IPS-11a (cell line): ENCODE results near the gene NFIA.

Source experiments
- H3K4me3 ChIP-seq: one replicate; pipeline ENCODE4 v1.5.1; 2013; ENCODE audit warnings: low read depth, low read length, control low read depth

NFIA gene

DNA sequence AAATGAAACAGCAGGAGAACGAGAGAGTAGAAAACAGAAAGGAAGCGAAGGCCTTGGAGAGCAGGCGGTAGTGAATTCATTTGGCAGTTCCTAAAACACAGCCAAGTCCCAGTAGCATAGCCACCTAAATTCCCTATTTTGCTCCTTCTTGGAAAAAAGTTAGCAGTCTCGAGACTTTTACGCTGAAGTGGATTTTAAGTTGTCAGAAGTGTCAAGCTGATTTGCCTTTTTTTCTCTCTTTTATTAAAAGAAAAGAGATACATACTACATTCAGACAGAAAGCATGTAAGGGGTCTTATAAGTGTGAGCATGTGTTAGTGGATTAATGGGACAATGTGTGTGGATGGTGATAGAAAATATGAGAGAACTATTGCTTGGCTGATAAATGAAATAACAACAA, 19.2 kb downstream of the NFIA start:
- H3K4me3 ChIP-seq, result no peak overlapping the region

DNA sequence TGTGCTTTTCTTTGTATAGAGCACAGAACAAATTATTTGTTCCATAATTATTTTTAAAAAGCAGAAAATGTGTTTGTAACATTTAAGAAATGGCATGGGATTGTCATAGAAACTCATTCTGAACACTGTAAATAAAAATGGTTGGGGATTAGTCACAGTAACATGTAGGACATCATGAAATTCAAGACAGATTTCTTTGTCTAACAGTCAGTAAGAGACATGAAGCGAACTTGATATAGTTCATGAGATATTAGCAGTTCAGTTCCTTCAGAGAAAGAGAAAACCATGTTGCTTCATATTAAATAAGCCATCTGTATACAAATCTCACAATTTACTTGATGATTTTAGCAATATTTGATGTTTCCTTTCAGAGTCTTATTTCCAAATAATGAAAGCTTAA, 19.7 kb downstream of the NFIA start:
- no peak overlapping the region for H3K4me3 ChIP-seq

DNA sequence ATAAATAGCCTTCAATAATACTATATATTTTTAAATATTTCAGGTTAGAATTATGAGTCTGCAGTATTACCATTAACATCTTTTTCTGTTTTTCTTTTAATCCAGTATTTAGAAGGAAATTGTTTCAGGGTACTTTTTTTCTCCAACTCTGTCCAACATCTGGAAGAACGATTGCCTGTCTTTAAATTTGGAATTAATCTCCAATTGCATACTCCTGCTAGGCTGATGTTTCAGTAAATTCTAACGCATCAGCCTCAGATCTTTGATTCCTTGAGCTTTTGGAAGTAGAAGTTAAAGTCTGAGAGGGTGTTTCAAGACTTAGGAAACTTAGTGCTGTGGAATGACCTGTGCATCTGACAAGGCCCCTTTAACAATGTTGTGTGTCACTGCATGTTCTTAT, 20.3 kb downstream of the NFIA start:
- H3K4me3 ChIP-seq, result no peak overlapping the region

DNA sequence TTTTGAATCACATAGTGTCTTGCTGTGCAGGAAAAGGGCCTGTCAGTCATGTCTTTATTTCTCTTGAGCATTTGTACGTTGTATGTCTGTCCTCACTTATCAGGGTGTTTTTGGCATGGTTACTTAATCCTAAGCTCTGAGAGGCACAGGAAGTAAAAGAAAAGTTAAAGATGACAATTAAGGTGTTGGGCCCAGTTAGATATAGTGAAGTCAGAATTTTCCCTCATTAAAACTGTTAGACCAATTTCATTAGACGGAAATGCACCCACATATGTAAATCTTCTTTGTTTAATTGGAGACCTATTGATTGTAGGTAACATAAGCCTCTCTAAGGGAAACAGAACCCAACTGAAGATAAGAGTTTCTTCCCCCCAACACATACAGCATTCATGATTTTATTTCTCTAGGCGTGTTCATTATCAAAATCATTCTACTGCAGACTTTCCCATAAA, 21.9 kb downstream of the NFIA start:
- H3K4me3 ChIP-seq, result no peak overlapping the region

DNA sequence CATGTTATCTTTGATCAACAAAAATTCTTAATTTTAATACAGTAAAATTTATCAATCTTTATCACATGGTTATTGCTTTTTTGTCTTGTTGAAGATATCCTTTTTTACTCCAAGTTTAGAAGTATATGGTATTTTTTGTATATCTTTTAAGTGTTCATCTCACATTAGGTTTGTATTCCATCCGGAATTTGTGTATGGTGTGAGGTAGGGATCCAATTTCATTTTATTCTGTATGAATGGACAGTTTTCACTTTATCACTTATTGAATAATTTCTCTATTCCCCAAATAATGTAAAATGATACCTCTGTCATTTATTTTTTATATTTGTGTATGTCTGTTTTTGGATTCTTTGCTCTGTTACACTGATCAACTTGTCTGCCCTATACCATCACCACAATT, 25.3 kb downstream of the NFIA start:
- H3K4me3 ChIP-seq, result no peak overlapping the region

DNA sequence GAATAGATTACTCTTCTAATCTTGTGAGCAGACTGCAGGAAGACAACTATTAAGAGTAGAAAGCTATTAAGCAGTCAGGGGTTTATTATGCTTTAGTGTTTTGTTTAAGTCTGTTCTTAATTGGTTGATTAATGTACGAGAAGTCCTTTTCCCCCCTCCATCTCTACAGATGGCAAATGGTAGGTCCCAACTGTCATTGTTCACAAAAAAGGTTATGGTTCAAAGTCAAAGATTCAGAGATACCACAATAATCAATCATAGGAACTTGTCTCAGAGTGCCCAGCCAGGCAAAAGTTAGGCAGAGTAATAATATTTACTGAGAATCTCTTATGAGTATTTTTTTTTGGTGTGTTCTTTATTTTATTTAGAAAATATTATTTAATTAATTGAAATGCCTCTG, 26.8 kb downstream of the NFIA start:
- H3K4me3 ChIP-seq, result no peak overlapping the region

DNA sequence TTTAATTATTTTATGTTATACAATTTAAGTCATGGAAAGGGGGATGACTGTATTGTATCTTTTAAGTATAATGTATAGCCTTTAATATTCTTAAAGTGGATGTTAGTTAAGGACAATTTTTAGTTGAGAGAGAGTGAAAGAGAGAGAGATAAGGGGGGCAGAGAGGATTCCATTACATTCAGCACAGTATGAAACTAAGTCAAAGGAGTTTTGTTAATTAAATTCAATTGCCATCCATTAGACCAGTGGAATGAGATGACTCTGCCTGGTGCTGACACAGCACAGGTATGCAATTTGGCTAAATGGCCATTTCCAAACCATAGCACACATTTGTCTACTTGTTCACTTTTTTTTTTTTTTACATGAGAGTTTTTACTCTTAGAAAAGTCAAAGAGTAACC, 27.5 kb downstream of the NFIA start:
- H3K4me3 ChIP-seq, result no peak overlapping the region

DNA sequence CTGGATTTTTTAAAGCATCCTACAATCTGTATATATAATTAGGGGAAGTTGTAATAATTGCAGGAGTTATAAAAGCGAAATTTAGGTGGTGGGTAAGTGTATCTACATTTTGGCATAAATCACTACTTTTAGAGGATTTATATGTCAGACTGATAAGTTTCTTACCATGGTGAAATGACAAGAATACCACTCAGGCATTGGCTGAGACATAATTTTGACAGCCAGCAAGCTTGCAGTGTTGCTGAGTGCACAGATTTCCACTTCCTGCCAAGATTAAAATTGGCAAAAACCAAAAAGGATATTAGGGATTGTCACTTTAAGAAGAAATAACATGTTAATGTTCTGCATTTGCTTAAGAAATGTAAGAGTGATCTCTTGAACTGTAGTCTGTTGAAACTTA, 28.2 kb downstream of the NFIA start:
- H3K4me3 ChIP-seq, result no peak overlapping the region

DNA sequence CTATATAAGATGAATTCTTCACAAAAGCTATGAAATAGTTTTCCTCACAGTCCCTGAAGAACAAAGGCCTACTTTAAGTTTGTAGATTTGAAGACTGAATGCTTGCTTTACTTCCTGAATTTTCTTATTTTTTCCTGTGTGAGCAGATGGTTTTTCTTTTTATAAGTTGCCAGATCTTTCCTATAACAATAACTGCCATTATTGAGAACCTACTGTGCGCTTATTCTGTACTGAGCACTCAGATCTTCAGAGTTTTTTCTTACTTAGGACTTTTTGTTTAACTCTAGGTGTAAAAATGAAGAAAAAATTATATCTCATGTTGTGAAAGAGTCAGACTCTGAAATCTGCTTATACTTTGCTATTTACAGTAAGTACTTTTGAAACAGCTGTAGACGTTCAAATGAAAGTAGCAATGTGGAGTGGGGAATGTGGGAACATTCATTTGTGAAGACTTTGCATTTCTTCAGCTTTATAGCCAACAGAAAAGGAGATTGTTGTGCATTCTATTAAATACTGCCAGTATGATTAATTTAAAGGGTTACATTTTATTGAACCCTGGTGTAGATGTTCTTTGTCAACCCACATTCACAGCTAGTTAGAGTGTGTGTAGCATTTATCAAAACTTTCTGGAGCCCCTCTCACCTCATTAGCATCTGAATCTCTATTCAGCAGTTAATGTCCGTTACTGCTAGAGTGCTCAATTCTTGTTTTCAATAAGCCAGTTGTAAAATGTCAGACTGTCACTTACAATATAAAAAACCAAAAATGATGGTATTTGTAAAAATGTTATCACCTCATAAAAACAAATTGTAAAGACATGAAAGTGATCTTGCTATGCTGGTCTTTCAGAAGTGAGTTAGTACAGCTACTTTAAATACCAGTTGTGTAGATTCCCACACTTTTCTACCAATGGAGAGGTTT, 29.0 kb downstream of the NFIA start:
- H3K4me3 ChIP-seq, result no peak overlapping the region

DNA sequence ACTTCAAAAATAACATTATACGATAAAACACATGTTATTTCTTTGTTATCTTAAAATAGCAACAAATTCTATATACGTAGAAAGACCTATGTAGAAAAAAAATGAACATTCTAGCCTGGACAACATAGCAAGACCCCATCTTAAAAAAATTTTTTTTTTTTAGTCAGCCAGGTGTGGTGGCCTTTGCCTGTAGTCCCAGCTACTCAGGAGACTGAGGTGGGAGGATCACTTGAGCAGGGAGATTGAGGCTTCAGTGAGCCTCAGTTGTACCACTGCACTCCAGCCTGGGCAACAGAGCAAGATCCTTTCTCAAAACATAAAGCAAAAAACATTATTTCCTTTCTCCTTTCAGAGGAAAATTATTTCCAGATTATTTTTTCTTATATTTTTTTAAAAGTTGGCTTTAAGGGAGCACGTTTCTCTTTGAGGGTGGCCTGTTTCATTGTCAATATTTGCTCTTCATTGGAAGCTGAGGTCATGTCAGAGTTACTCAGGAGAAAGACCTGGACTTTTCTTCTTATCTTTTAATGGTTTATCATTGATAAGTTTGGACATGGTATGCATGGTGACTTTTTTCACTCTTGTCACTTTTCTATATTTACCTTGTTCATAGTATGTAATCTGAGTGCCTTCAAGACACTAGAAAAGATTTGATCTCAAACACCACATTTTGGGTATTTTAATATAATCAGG, 32.0 kb downstream of the NFIA start:
- no peak overlapping the region for H3K4me3 ChIP-seq

DNA sequence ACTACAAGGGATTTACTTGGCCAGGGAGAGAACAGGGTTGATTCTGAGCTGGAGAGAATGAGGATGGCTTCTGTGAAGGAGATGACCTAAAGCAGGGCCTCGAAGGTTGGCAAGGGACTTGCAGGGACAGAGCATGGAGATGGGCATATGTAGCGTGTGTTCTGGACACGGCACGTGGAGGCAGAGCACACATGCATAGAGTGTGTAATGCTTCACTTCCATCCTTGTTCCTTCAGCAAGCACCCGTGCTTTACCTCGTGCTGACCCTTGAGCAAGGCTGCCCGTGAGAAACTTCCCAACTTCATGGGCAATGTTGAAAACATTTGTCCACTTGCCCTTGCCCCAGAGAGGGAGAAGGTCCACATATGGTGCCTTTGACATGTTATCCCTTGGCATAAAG, 33.1 kb downstream of the NFIA start:
- no peak overlapping the region for H3K4me3 ChIP-seq

DNA sequence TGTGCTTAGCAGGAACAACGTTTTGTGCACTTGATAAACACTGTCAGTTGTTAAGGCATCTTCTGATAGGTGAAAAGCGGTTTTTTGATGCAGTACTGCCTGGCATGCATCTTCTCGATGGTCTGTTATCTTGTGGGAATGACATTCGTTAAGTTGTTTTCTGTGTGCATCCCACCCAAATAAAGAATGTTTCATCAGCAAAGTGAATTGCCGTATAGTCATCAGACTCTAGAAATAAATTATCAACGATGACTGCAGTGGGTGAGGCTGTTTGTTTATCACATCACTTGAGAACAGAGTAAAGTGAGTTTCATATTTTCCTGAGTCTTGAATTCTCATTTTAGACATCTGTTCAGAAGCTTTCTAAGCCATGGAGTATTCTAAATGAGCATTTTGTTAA, 34.1 kb downstream of the NFIA start:
- H3K4me3 ChIP-seq, result no peak overlapping the region

DNA sequence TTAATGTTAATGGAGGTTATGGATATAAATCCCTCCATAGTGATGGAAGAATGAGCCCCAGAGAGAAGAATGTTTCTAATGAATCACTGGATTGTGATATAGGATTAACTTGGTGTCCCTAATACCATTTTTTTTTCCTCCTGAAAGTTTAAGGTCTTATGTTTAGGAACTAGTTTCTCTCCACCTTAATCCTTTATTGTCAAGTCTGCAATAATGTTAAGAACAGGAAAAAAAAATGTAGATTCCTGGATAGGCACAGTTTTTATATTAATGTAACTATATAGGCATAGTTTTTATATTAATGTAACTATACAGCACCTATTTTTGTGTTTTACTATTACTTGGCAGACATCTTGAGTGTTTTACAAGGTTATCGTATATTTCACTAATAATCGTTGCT, 34.9 kb downstream of the NFIA start:
- no peak overlapping the region for H3K4me3 ChIP-seq

DNA sequence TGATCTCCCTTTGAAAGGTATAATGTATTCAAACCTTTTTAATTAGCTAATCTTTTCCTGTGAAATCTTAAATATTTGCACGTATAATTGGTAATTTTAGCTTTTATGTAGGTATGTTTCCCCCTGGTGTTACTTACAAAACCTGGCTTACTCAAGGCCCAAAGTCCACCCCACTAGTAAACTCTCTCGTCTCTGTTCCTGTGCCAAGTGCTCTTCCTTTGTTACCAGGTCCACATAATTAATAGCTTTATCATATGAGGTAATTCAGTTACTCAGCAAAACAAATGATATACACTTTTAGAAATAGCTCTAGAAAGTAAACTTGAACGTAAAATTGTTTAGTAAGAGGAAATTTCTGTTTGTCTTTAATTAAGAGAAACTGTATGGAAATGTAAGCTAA, 36.7 kb downstream of the NFIA start:
- no peak overlapping the region for H3K4me3 ChIP-seq

DNA sequence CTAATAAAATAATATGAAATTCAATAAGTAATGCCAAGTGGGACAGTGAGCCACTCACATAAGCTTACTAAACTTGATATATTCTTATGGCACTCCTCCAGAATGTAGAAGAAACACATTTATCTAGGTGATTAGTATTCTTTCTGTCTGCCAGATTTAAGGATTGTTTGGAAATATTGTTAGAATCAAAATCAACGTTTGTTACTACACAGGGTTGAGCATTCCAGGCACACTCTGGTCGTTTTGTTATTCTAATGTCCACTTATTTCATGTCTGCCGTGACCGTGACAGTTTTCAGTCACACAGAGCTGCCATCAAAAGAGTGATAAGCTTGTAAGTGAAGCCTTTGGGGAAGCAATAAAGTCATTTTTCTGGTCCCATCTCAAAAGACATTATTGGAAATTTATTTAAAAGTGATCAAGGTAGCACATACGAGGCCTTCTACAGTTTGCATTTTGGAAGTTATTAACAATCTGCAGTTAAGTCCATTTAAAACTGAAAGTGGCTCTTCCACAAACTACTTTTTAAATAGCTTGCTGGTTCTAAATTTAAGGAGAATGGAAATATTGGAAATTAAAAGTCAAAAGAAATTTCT, 38.0 kb downstream of the NFIA start:
- no peak overlapping the region for H3K4me3 ChIP-seq

DNA sequence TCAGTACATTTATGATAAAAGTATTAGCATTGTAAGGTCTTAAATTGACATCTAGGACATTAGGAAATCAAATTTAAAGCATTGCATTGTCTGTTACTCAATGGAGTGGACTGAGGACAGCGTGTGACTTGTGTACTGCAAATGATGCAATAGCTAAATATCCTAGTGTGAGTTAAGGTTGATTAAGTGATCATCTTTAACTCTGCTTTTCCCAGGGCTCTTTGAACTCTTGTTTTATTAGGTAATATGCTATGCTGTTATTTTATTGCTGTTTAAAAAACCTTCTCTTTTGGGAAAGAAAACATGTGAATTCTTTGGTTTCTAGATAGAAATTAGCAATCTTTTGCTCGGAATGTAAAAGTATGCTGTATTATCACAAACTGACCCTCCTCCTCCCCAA, 38.6 kb downstream of the NFIA start:
- no peak overlapping the region for H3K4me3 ChIP-seq

DNA sequence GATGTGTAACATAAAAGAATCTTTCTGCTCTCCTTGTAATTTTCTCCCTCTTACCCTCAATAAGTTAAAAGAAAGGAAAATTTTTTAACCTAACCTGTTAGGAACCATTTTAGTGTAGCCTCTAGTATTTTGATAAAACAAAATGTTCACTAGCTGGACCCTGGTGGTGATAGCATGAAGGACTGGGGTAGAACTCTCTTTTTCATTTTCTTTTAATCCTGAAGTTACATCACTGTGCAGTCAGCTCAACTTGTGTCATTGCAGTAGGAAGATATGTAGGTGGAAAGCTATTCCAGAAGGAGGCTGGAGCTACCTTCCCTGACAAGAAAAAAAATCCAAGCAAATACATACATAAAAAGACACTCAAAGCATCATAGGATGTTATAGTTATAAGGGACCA, 39.3 kb downstream of the NFIA start:
- H3K4me3 ChIP-seq, result no peak overlapping the region

DNA sequence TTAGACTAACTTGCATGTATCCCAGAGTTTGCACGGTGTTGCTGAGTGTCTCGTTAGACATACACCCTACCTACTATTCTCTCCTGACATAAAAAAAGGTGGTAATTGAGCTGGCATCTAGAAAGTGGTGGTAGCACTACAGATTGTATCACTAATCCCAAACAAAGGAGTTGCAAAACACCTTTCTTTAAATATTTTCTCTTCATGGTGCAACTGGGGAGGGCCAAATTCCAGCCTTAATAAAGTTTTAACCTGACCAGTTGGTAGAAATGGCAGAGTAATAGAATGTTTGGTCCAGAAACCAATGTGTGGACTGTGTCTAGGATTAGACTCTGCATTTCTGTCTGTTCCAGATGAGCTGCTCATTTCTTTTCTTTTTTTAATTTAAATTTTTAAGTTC, 40.0 kb downstream of the NFIA start:
- no peak overlapping the region for H3K4me3 ChIP-seq

DNA sequence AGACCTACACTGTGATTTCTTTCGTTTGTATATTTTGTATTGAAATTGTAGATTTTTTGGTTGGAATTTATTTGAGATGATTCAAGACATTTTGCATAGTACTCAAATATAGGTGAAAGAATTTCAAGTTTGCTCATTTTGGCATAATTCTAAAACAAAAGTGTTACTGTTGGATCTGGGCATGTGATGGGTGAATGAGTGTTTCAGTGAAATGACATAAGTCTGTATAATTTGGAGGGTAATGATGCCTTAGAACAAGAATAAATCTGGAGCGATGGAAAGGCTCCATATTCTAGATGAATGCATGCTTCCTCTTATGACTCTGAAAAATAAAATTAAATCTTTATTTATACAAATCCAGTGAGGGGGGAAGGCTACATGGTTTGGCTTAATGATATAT, 41.0 kb downstream of the NFIA start:
- H3K4me3 ChIP-seq, result no peak overlapping the region

DNA sequence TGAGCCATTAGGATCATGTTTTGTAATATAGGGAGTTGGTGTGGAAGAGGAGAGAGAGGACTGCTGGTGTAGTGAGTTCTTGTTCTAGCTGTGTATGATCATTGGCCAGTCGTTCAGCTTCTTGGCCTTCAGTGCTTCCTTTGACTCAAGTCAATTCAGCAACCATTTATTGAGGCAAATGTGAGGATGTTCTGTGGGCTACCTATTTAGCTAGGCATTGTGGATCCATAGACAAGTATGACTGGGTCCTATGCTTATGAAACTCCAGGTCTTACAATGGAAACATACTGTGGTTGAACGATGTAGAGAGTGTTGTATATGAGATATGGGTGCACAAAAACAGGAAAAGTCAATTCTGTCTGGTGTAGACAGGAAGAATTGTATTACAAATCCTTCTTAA, 41.7 kb downstream of the NFIA start:
- H3K4me3 ChIP-seq, result no peak overlapping the region

DNA sequence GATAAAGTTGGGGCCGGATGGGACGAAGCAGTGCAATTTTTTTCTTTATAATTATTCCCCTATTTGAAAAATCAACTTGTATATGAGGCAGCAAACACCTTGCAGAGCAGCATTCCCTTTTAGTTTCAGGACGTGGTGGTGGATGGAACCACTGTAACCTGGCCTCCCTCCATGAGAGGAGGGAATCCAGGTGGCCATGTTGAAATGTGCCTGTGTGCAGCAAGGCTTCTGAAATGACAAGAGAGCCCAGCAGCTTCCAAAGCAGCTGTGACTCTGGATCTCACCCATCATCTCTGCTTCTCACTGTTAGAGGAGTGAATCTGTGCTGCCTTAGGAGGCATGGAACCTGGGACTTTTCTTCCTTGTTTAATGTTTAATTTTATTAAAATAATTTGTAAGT, 42.3 kb downstream of the NFIA start:
- H3K4me3 ChIP-seq, result no peak overlapping the region

DNA sequence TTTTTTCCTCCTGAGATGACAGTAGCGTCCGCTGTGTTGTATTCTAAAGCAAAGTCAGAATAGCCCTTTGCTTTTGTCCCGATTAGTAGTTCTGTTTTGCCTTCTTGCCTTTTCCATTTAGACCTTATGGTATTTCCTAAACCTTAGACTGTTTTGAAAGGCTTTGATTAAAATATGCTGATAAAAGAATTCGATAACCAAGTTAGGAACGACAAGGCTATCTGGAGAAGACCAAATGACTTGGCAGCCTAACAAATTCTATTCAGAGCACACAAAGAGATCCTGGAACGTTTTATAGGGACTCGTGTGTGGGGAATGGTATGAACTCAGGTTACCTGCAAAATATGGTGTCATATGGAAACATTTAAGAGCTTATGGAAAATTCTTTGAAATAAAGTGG, 42.9 kb downstream of the NFIA start:
- H3K4me3 ChIP-seq, result no peak overlapping the region
